Tibial nerve (tissue), 3 donors: ENCODE results near the gene NBL1.

Experiments used
- CTCF ChIP-seq, 5 experiments: fragments of 200-600 bp in 3 of 5; fragments of 450-650 bp in 2 of 5; sonication (generic) in 3 of 5; IDR thresholded peaks; one replicate each; pipeline ENCODE4 v1.5.1; 2016 to 2019; ENCODE audit warnings: antibody characterized with exemption in 5 of 5, mild to moderate bottlenecking in 3 of 5, moderate library complexity in 2 of 5
- POLR2A ChIP-seq, 2 donors: fragments of 450-650 bp; IDR thresholded peaks; one replicate each; pipeline ENCODE4 v1.6.1; 2017; ENCODE audit warnings: antibody characterized with exemption in 2 of 2, mild to moderate bottlenecking in 2 of 2, moderate library complexity in 2 of 2

GRCh38 chr1:19616489-19616888 lies 27.6 kb upstream of the NBL1 start:
- TF ChIP-seq POLR2A (IDR thresholded peaks at IDR 0.05) (no peak), CTCF (IDR thresholded peaks at IDR 0.05) (no peak)
